CD4-positive, alpha-beta T cell treated with Interleukin-6 at 100 ng/mL for 8 hours (primary cell): ENCODE results near the gene RBPJ.
"Not testable (repeated sequence)": the region's sequence is repeated elsewhere in the genome, so short reads cannot be mapped to it uniquely, and the experiment has no call there.

Experiments used
- DNase-seq: peaks from one replicate; pipeline ENCODE4 v3.0.0-alpha.2; 2020; ENCODE audit warnings: mixed read lengths, low spot score

Gene RBPJ

GRCh38 chr4:26302031-26302899 is 18.5 kb upstream of the RBPJ start:
- no peak for DNase-seq

- no peak for DNase-seq
Observed at GRCh38 chr4:26303008-26303407, 17.8 kb upstream of the RBPJ start.

GRCh38 chr4:26307037-26307800 is 13.6 kb upstream of the RBPJ start:
- no peak for DNase-seq

GRCh38 chr4:26308568-26308967 is 12.2 kb upstream of the RBPJ start:
- DNase-seq: no peak

- DNase-seq: no peak
Observed at GRCh38 chr4:26310264-26310663, 10.6 kb upstream of the RBPJ start.

- no peak for DNase-seq
Observed at GRCh38 chr4:26311633-26312032, 9.2 kb upstream of the RBPJ start.

GRCh38 chr4:26315316-26315932 is 5.4 kb upstream of the RBPJ start:
- not testable (repeated sequence) for DNase-seq

GRCh38 chr4:26317766-26318165 is 3.0 kb upstream of the RBPJ start:
- no peak for DNase-seq

GRCh38 chr4:26319467-26319948 is 1.3 kb upstream of the RBPJ start:
- peak; percentile 98 for DNase-seq

GRCh38 chr4:26319949-26320537 is 771 bp upstream of the RBPJ start:
- peak; percentile 26 for DNase-seq

GRCh38 chr4:26321373-26322221 is 783 bp downstream of the RBPJ start:
- DNase-seq: peak; percentile 18

- no peak for DNase-seq
Observed at GRCh38 chr4:26322346-26322745, 1.5 kb downstream of the RBPJ start.

GRCh38 chr4:26323821-26324220 is 3.0 kb downstream of the RBPJ start:
- no peak for DNase-seq

GRCh38 chr4:26325191-26325590 is 4.4 kb downstream of the RBPJ start:
- DNase-seq: peak; percentile 60

- no peak for DNase-seq
Observed at GRCh38 chr4:26326791-26327190, 6.0 kb downstream of the RBPJ start.

- peak; percentile 57 for DNase-seq
Observed at GRCh38 chr4:26330186-26330787, 9.5 kb downstream of the RBPJ start.

GRCh38 chr4:26330946-26331345 is 10.1 kb downstream of the RBPJ start:
- DNase-seq: no peak

GRCh38 chr4:26331380-26331950 is 10.7 kb downstream of the RBPJ start:
- DNase-seq: no peak

GRCh38 chr4:26334366-26334765 is 13.6 kb downstream of the RBPJ start:
- DNase-seq: no peak

- no peak for DNase-seq
Observed at GRCh38 chr4:26337612-26338011, 16.8 kb downstream of the RBPJ start.
